B cell (primary cell): ENCODE data around the gene NBEA.

Experiments used
- EZH2 ChIP-seq: IDR thresholded peaks from 2 replicates; pipeline ENCODE4 v1.6.1; 2012; ENCODE audit warnings: borderline replicate concordance, low read depth, mild to moderate bottlenecking, moderate library complexity, low read length; ENCODE audit not compliant: insufficient read depth, poor library complexity, severe bottlenecking
- TF ChIP-seq, protein P1 (sequence below): fragments of 200-600 bp; IDR thresholded peaks from one replicate; pipeline ENCODE4 v1.8.0; 2022; ENCODE audit warnings: antibody characterized with exemption, mild to moderate bottlenecking

DNA sequence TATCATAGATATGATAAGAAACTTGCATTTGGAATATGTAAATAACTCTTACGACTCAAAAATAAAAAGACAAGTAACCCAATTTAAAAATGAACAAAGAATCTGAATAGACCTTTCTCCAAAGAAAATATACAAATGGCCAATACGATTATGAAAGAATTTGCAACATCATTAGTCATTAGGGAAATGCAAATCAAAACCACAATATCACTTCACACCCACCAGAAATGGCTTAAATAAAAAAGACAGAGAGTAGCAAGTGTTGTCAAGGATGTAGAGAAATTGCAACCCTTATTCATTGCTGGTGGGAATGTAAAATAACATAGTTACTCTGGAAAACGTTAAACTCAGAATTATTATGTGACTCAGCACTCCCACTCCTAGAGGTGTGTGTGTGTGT is 761.0 kb downstream of the NBEA start:
- TF ChIP-seq, protein P1, sequence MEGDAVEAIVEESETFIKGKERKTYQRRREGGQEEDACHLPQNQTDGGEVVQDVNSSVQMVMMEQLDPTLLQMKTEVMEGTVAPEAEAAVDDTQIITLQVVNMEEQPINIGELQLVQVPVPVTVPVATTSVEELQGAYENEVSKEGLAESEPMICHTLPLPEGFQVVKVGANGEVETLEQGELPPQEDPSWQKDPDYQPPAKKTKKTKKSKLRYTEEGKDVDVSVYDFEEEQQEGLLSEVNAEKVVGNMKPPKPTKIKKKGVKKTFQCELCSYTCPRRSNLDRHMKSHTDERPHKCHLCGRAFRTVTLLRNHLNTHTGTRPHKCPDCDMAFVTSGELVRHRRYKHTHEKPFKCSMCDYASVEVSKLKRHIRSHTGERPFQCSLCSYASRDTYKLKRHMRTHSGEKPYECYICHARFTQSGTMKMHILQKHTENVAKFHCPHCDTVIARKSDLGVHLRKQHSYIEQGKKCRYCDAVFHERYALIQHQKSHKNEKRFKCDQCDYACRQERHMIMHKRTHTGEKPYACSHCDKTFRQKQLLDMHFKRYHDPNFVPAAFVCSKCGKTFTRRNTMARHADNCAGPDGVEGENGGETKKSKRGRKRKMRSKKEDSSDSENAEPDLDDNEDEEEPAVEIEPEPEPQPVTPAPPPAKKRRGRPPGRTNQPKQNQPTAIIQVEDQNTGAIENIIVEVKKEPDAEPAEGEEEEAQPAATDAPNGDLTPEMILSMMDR = no peak
- no peak for TF ChIP-seq EZH2
